A673 (cell line): ENCODE results near the gene EIF3J. TPM values are rescaled to one million over a fixed set of nuclear protein-coding genes. Genes with fewer than 3 reads are reported as not detected.

ENCODE experiments used
- Bru-seq: library from RNA; stranded (reverse); fragments of 400-500 nt; gene quantifications from one replicate; lab custom pipeline; 2021; lab: Mats Ljungman, UMichigan
- BruChase-seq, 2 experiments: library from RNA; stranded (reverse); fragments of 400-500 nt; gene quantifications; one replicate each; lab custom pipeline; 2021; lab: Mats Ljungman, UMichigan
- BruUV-seq: library from RNA; stranded (reverse); fragments of 400-500 nt; replicated peaks from 2 replicates; lab custom pipeline; 2021; lab: Mats Ljungman, UMichigan
- CTCF ChIA-PET: fragments of 300-600 bp; sonication (Branson Sonifier 250); formaldehyde crosslinking; loops from one replicate; lab custom pipeline; 2022; ENCODE audit warnings: antibody characterized with exemption; lab: Charles Lee
- POLR2A ChIA-PET: fragments of 300-600 bp; sonication (Branson Sonifier 250); formaldehyde crosslinking; loops from one replicate; lab custom pipeline; 2022; ENCODE audit warnings: antibody characterized with exemption; ENCODE audit not compliant: low non-redundant PET; lab: Charles Lee
- DNase-seq: peaks from one replicate; pipeline ENCODE4 v3.0.0-alpha.2; 2015; ENCODE audit warnings: low spot score
- H3K27ac ChIP-seq: fragments of 200-600 bp; sonication (generic); 2 replicates; pipeline ENCODE4 v1.5.1; 2016; ENCODE audit warnings: mixed run types, low read depth, mild to moderate bottlenecking, mixed read lengths, antibody characterized with exemption, low read length; ENCODE audit not compliant: poor library complexity, severe bottlenecking
- H3K27me3 ChIP-seq: fragments of 200-600 bp; sonication (generic); replicated peaks from 2 replicates; pipeline ENCODE4 v1.6.1; 2017; ENCODE audit warnings: mixed run types, low read depth, mild to moderate bottlenecking, mixed read lengths, antibody characterized with exemption, low read length; ENCODE audit not compliant: insufficient read depth, poor library complexity
- H3K36me3 ChIP-seq: fragments of 200-600 bp; sonication (generic); 2 replicates; pipeline ENCODE4 v1.6.1; 2016; ENCODE audit warnings: mixed run types, mild to moderate bottlenecking, mixed read lengths, antibody characterized with exemption, low read length; ENCODE audit not compliant: insufficient read depth, poor library complexity, severe bottlenecking
- H3K4me1 ChIP-seq: fragments of 200-600 bp; sonication (generic); 2 replicates; pipeline ENCODE4 v1.6.1; 2017; ENCODE audit warnings: mixed run types, mild to moderate bottlenecking, mixed read lengths, antibody characterized with exemption, low read length; ENCODE audit not compliant: insufficient read depth, poor library complexity, severe bottlenecking
- H3K4me3 ChIP-seq: fragments of 200-600 bp; sonication (generic); 2 replicates; pipeline ENCODE4 v1.5.1; 2016; ENCODE audit warnings: low read depth, mixed run types, mild to moderate bottlenecking, mixed read lengths, low read length; ENCODE audit not compliant: poor library complexity, severe bottlenecking
- H3K9me3 ChIP-seq: fragments of 200-600 bp; sonication (generic); 2 replicates; pipeline ENCODE4 v1.6.1; 2016; ENCODE audit warnings: mixed run types, low read depth, mild to moderate bottlenecking, mixed read lengths, antibody characterized with exemption, low read length; ENCODE audit not compliant: poor library complexity, severe bottlenecking
- CTCF ChIP-seq: fragments of 300-800, 200-600 bp; sonication (generic); conservative IDR thresholded peaks from 2 replicates; pipeline ENCODE4 v1.5.1; 2017; ENCODE audit warnings: low read depth, mild to moderate bottlenecking, antibody characterized with exemption, low read length, moderate library complexity, mixed read lengths
- EZH2 ChIP-seq: fragments of 200-600 bp; sonication (generic); IDR thresholded peaks from 2 replicates; pipeline ENCODE4 v1.6.1; 2017; ENCODE audit warnings: borderline replicate concordance, low read depth, mild to moderate bottlenecking, mixed read lengths, antibody characterized with exemption, low read length; ENCODE audit not compliant: poor library complexity, severe bottlenecking
- intact Hi-C: fragments of 100-400 bp; cut with micrococcal nuclease; formaldehyde crosslinking; loops from one replicate; pipeline ENCODE4 v1.10.0; 2022; ENCODE audit not compliant: unreplicated experiment
- long read RNA-seq: library from polyadenylated mRNA; stranded (forward); transcript quantifications from one replicate; pipeline ENCODE4 v2.0.0, GENCODE V29; 2022
- total RNA-seq: library from RNA; stranded (reverse); gene quantifications from 2 replicates; pipeline ENCODE4 v1.2.3, GENCODE V29; 2021

The EIF3J gene
- total RNA-seq (176 and 208 TPM in 2 replicates), Bru-seq, nascent RNA (percentile 95 among the genes with signal in this experiment), BruChase-seq, experiment 1, labeled RNA remaining after a 2-hour chase (percentile 96 among the genes with signal in this experiment), BruChase-seq, experiment 2, labeled RNA remaining after a 6-hour chase (percentile 98 among the genes with signal in this experiment)
- long read RNA-seq, transcript EIF3J-201 (8 exons, 2,569 nt): major isoform, 220 of 253 reads
- long read RNA-seq, partial matches to known transcripts: 12 of 253 reads
- long read RNA-seq, other reads (novel, unspliced or antisense): 13 of 253 reads

GRCh38 chr15:44536962-44537734, at the start of gene EIF3J:
Gene EIF3J, plus strand, starts transcription at chr15:44537147. Its CDS starts 48 bp downstream, at chr15:44537195.
- POLR2A ChIA-PET: interaction anchor here (0.5 kb wide), 2 partner anchors 117 to 213 kb away, joined by 4 to 5 read pairs; no protein-coding TSS in a partner anchor
- DNase-seq: peak; percentile 97
- H3K4me3 ChIP-seq: peak within 1 kb of the TSS; percentile 90
- TF ChIP-seq CTCF: no peak
- H3K9me3 ChIP-seq: no peaks in the 10 kb centered on the region
- intact Hi-C loops: no loop called here
- H3K36me3 ChIP-seq: peaks cover 27% of the 10 kb centered on the region
- H3K4me1 ChIP-seq: peaks cover 7% of the 10 kb centered on the region
- no peaks in the 10 kb centered on the region for H3K27me3 ChIP-seq
- BruUV-seq: no TSS peak
- CTCF ChIA-PET: interaction anchor here (0.5 to 1.2 kb wide), 3 partner anchors 12 to 342 kb away, joined by 3 to 7 read pairs (median 5); partner anchors contain the start of gene FRMD5
- peak within 1 kb of the TSS; percentile 96 for H3K27ac ChIP-seq

- no peak overlapping the region for H3K4me3 ChIP-seq
- peaks cover 7% of the 10 kb centered on the region for H3K4me1 ChIP-seq
- intact Hi-C loops: no loop called here
Observed at GRCh38 chr15:44489464-44489863, 47.5 kb upstream of the EIF3J start.

GRCh38 chr15:44490622-44491021, 46.3 kb upstream of the EIF3J start:
- DNase-seq: no peak
- ChIA-PET POLR2A (no interaction called here), CTCF (no interaction called here)
- no TSS peak for BruUV-seq
- Histone ChIP-seq H3K36me3 (peaks cover 63% of the 10 kb centered on the region), H3K4me3 (no peak overlapping the region), H3K4me1 (peaks cover 7% of the 10 kb centered on the region), H3K9me3 (no peaks in the 10 kb centered on the region), H3K27me3 (no peaks in the 10 kb centered on the region), H3K27ac (no peak overlapping the region)
- intact Hi-C loops: no loop called here
- no peak for TF ChIP-seq EZH2
- no peak for TF ChIP-seq CTCF

More at GRCh38 chr15:44489464-44489863, 47.5 kb upstream of the EIF3J start:
- Histone ChIP-seq H3K27me3 (no peaks in the 10 kb centered on the region), H3K36me3 (peaks cover 68% of the 10 kb centered on the region), H3K9me3 (no peaks in the 10 kb centered on the region), H3K27ac (no peak overlapping the region)
- TF ChIP-seq EZH2: no peak
- no peak for TF ChIP-seq CTCF
- CTCF ChIA-PET: no interaction called here
- POLR2A ChIA-PET: no interaction called here
- DNase-seq: peak; percentile 21
- BruUV-seq: no TSS peak
